Measurements from ENCODE around the gene BCAS1.

The BCAS1 gene

DNA sequence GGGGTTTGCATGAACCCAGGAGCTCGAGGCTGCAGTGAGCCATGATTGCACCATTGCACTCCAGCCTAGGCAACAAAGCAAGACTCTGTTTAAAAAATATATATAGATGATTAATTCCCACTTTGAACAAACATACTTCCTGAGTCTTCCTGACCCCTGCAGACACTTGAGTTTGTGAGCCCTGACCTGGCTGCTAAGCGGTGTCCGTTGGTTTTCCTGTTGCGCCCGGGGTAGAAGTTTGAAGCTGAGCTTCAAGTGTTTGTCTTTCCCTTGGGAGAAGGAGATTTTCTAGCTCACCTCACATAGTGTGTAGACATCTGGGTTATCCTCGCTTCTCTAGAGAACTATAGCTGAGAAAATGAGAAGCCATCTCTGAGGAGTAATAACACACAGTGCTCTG, 11.7 kb upstream of the BCAS1 start:
- TF ChIP-seq CREB1 (IDR thresholded peaks at IDR 0.05; ENCODE audit: low read depth) (no peak), NFIC (IDR thresholded peaks at IDR 0.05) (no peak)

- no peak for TF ChIP-seq RAD21 (IDR thresholded peaks at IDR 0.05; ENCODE audit: low read depth)
- TF ChIP-seq REST (IDR thresholded peaks at IDR 0.05; ENCODE audit: low read depth) = no peak
- TF ChIP-seq TEAD4 (IDR thresholded peaks at IDR 0.05) = no peak
- TF ChIP-seq ZBTB7A (IDR thresholded peaks at IDR 0.05; ENCODE audit: low read depth) = no peak
- TF ChIP-seq TCF12 (IDR thresholded peaks at IDR 0.05; ENCODE audit: low read depth) = no peak
- TF ChIP-seq FOXM1 (IDR thresholded peaks at IDR 0.05; ENCODE audit: borderline replicate concordance, low read depth) = no peak
- no peak for TF ChIP-seq TAF1 (IDR thresholded peaks at IDR 0.05; ENCODE audit: low read depth)
- no peak for TF ChIP-seq CEBPB (IDR thresholded peaks at IDR 0.05)
- no peak for TF ChIP-seq EGR1 (IDR thresholded peaks at IDR 0.05)
- no peak for TF ChIP-seq YY1 (IDR thresholded peaks at IDR 0.05; ENCODE audit: low read depth)
- TF ChIP-seq USF1 (IDR thresholded peaks at IDR 0.05) = no peak
- TF ChIP-seq MAX (IDR thresholded peaks at IDR 0.05) = no peak
- TF ChIP-seq NFIC (IDR thresholded peaks at IDR 0.05) = no peak
- TF ChIP-seq CREB1 (IDR thresholded peaks at IDR 0.05; ENCODE audit: low read depth) = no peak
- no peak for TF ChIP-seq EP300 (IDR thresholded peaks at IDR 0.05; ENCODE audit: borderline replicate concordance)
Observed at GRCh38 chr20:54079652-54080051, 9.3 kb upstream of the BCAS1 start.

- TF ChIP-seq RAD21 (IDR thresholded peaks at IDR 0.05; ENCODE audit: low read depth) (no peak), MAX (IDR thresholded peaks at IDR 0.05) (no peak), TCF12 (IDR thresholded peaks at IDR 0.05; ENCODE audit: low read depth) (no peak), REST (IDR thresholded peaks at IDR 0.05; ENCODE audit: low read depth) (no peak), TEAD4 (IDR thresholded peaks at IDR 0.05) (no peak), EGR1 (IDR thresholded peaks at IDR 0.05) (no peak), YY1 (IDR thresholded peaks at IDR 0.05; ENCODE audit: low read depth) (no peak), USF1 (IDR thresholded peaks at IDR 0.05) (no peak), ZBTB7A (IDR thresholded peaks at IDR 0.05; ENCODE audit: low read depth) (no peak)
Observed at GRCh38 chr20:54078296-54078984, 8.0 kb upstream of the BCAS1 start.

- TF ChIP-seq REST (IDR thresholded peaks at IDR 0.05; ENCODE audit: low read depth) (no peak), EP300 (IDR thresholded peaks at IDR 0.05; ENCODE audit: borderline replicate concordance) (no peak), ZBTB7A (IDR thresholded peaks at IDR 0.05; ENCODE audit: low read depth) (no peak), USF1 (IDR thresholded peaks at IDR 0.05) (no peak), FOXM1 (IDR thresholded peaks at IDR 0.05; ENCODE audit: borderline replicate concordance, low read depth) (no peak), TCF12 (IDR thresholded peaks at IDR 0.05; ENCODE audit: low read depth) (no peak), RAD21 (IDR thresholded peaks at IDR 0.05; ENCODE audit: low read depth) (no peak), YY1 (IDR thresholded peaks at IDR 0.05; ENCODE audit: low read depth) (no peak), TEAD4 (IDR thresholded peaks at IDR 0.05) (no peak)
Observed at GRCh38 chr20:54076259-54076658, 5.9 kb upstream of the BCAS1 start.
